ENCODE data around the gene SORCS2.
A peak's percentile ranks its signal among the peaks of the same experiment; 100 is the strongest.

Gene SORCS2

GRCh38 chr4:7384003-7384928, 191.9 kb downstream of the SORCS2 start:
- DNase-seq, result no peak

DNA sequence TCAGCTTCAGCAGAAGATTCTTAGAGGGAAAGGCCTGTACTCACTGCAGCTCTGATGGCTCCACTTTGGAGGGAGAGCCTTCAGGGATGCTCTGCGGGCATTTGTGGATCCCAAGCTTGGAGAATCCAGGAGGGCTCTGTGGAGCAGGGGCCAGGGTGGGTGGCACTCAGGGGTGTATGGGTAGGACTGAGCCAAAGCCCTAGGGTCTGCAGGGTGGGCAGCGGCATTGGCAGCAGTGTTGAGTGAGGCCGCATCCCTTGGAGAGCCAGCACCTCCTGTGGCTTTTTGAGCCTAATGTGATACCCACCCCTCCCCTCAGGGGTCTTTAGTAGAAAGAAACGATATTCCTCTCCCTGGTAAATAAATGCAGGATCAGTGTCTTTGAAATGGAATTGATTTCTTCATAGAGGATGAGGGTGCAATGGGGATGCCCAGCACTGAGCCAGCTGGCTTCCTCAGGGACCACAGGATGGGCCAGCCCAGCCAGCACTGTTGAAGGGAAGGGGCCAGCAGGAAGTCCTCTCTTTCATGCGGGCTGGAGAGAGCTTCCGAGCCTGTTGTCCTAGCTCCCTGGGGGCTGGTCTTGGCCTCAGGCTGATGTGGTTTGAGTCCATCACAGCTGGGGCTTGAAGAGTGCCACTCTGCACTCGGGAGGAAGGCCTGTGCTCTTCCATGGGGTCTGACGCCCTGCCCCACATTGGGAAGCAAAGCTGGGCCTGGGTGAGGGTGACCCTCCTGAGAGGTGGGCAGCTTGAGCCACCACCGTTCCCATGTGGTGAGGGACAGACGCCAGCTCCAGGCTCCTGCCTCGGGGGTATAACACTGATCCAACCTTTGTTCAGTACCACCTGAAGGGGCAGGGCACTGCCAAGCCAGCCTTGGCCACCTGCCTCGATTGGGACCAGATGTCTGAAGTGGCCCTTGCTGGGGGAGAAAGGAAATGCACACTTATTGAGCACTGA, 192.9 kb downstream of the SORCS2 start:
- no peak for DNase-seq

DNA sequence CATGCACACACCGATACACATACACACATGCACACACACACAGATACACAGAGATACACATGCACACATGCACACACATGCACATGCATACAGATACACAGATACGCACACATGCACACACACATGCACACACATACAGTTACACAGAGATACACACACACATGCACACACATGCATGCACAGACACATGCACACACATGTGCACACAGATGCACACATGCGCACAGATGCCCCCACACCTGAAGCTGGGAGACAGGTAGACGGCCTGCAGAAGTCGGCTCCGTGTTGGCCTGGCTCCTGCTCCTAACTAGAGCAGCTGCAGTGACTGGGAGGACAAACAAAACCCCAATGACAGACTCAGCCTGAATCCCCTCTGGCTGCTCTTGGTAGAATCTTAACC, 195.6 kb downstream of the SORCS2 start:
- DNase-seq, result no peak

DNA sequence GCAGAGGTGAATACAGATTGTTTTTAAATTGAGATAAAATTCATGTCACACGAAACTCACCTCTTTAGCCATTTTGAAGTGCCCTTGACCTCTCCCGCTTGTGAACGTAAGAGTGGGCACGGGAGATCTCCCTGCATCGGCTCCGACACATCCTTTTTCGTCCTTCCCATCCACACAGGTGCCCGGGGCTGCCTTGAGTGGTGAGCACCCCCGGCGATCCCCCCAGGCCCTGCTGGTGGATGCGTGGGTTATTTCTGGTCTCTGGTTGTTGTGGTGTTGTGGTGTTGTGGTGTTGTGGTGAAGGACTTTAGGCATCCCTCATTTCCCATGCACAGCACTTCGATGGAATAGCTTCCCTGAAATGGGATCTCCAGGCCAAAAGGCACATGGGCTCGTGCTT, 196.3 kb downstream of the SORCS2 start:
- no peak for DNase-seq

- DNase-seq, result no peak
Observed at GRCh38 chr4:7389101-7389701, 196.9 kb downstream of the SORCS2 start.

- no peak for DNase-seq
Observed at GRCh38 chr4:7389719-7390118, 197.4 kb downstream of the SORCS2 start.

DNA sequence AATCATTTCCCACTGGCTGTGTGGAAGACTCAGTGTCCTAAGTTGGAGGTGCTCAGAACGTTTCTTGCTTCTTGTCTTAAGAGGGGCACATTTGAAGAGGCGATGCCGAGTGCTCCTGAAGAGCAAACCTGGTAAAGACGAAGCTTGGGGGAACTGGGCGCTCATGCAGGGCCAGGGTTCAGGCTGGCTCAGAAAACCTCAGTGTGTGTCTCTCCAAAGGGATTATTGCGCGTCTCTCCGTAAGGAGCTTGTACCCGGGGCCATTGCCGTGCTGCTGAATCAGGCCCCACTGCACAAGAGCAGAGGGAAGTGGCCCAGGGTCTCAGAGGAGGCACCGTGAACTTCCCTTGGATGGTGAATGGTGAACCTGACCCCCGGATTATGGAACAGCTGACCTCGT, 198.0 kb downstream of the SORCS2 start:
- no peak for DNase-seq

GRCh38 chr4:7390906-7391636, 198.7 kb downstream of the SORCS2 start:
- DNase-seq, result no peak

DNA sequence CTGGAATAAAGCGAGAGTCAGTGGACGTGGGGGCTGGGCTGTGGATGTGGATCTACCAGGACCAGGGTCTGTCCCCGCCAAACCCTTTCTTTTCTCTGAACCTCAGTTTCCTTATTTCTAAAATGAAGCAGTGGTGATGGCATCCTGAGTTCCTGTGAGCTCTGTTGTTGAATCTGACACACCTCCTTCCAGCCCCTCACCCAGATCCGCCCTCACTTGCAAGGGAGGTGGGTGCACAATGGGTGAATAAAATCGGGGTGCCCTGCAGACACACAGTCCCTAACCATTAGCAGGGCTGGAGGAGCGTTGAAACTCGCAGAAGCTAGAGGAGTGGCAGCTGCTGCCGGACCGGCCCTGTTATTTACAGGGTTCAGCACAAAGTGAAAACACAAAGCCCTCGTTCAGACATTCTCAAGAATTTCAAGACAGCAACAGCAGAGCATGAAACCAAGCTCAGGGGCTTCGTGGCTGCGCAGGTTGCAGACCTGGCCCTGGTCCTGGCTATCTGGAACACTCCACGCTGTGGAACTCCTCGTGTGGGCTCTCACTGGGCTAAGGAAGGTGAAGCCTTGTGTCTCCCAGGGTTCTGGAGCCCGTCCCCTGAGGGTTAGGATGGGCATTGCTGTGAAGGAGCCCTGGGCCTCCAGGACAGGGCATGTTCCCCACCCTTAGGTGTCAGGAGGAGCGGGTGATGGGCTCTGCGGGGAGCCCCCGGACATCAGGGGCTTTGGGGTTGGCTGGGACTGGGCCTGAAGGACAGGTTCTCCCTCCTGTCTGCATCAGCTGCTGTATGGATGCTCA, 199.5 kb downstream of the SORCS2 start:
- DNase-seq, result no peak

GRCh38 chr4:7392438-7393421, 200.4 kb downstream of the SORCS2 start:
- DNase-seq, result peak; percentile 33

- DNase-seq, result no peak
Observed at GRCh38 chr4:7393601-7394575, 201.6 kb downstream of the SORCS2 start.

DNA sequence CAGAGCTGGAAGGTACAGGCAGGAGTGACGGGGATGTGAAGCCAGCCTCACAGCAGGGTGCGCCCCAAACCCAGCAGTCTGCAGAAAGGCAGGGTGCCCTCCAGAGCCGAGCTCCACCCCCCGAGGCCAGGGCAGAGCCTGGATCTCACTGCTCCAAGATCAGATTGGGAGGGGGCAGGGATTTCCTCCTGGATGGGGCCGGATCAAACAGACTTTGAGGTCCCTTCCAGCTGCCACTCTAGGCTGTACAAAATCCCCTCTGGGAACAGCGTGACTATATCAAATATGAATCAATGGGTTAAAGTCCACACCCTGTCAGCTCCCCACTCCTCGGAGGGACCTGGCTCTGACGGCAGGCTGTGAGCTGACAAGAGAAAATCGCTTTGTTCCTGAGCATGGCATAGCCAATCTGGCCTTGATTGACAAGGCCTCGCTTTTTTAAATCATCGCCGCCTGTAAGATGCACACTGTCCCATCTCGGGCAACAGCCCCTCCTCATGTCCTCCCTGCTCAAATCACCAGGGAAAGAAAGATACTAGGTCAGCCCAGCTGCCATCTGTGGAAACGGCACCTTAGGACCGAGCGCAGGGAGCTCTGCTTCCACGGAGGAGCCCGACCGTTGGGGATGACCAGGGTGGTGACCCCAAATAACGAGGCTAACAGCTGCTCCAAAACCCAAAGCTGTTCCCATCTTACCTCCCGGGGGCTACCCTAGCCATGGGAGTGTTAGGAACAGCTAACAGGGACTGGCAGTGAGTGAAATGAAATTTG, 202.5 kb downstream of the SORCS2 start:
- no peak for DNase-seq

DNA sequence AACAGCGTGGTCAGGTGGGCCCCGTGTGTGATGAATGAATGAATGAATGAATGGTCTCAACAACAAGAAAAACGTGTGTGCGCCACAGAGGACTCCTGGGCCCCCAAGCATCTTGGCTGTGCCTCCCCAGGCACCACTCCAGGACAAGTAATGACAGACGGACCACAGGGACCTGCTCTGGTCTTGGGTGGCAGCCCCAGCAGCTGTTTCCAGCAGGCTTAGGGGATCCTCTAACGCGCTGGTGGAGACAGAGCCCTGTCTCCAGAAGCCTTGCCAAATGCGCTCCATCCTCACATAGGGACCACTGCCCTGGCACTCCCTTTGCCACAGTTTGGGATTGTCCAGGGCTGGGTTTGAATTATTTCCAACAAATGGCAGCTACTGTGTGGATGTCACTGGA, 203.3 kb downstream of the SORCS2 start:
- no peak for DNase-seq

GRCh38 chr4:7396186-7396910, 204.0 kb downstream of the SORCS2 start:
- DNase-seq, result no peak

GRCh38 chr4:7397206-7398103, 205.1 kb downstream of the SORCS2 start:
- DNase-seq, result no peak

GRCh38 chr4:7398104-7398423, 205.7 kb downstream of the SORCS2 start:
- DNase-seq, result no peak
